GM12878 (cell line): ENCODE results near the gene PLEKHJ1.

Source experiments
- BMI1 ChIP-seq: fragments of 450-650 bp; IDR thresholded peaks from 2 replicates; pipeline ENCODE4 v1.6.1; 2016; ENCODE audit warnings: mild to moderate bottlenecking, moderate library complexity, borderline replicate concordance
- CREM ChIP-seq: IDR thresholded peaks from 2 replicates; pipeline ENCODE4 v1.6.1; 2014; ENCODE audit warnings: antibody characterized with exemption, low read depth
- E2F8 ChIP-seq: fragments of 450-650 bp; IDR thresholded peaks from 2 replicates; pipeline ENCODE4 v1.6.1; 2018; ENCODE audit warnings: mild to moderate bottlenecking, low read depth, moderate library complexity; ENCODE audit not compliant: partially characterized antibody
- EZH2 ChIP-seq: IDR thresholded peaks from 2 replicates; pipeline ENCODE4 v1.6.1; 2012; ENCODE audit warnings: low read depth, mild to moderate bottlenecking, control low read depth, inconsistent platforms, low read length, borderline replicate concordance; ENCODE audit not compliant: control insufficient read depth
- POLR2A ChIP-seq: IDR thresholded peaks from 2 replicates; pipeline ENCODE4 v1.6.1; 2011; ENCODE audit warnings: low read depth, mild to moderate bottlenecking, low read length
- RAD21 ChIP-seq: IDR thresholded peaks from 2 replicates; pipeline ENCODE4 v1.6.1; 2011; ENCODE audit warnings: mild to moderate bottlenecking, low read depth, low read length, moderate library complexity; ENCODE audit not compliant: insufficient read depth
- RBBP5 ChIP-seq: fragments of 200-600 bp; sonication (generic); conservative IDR thresholded peaks from 2 replicates; pipeline ENCODE4 v1.6.1; 2016
- RUNX3 ChIP-seq: IDR thresholded peaks from 2 replicates; pipeline ENCODE4 v1.6.1; 2012; ENCODE audit warnings: low read length, inconsistent platforms
- USF2 ChIP-seq: IDR thresholded peaks from 2 replicates; pipeline ENCODE4 v1.6.1; 2011; ENCODE audit warnings: low read depth, low read length, improper control_type of control experiment, borderline replicate concordance

- TF ChIP-seq BMI1, result no peak
- TF ChIP-seq RAD21, result no peak
- no peak for TF ChIP-seq EZH2
- no peak for TF ChIP-seq E2F8
- no peak for TF ChIP-seq RBBP5
- no peak for TF ChIP-seq CREM
- TF ChIP-seq POLR2A, result no peak
- TF ChIP-seq RUNX3, result no peak
- TF ChIP-seq USF2, result no peak
Observed at GRCh38 chr19:2244486-2244885, 8.4 kb upstream of the PLEKHJ1 start.
